OCI-LY7 (cell line): ENCODE data around the gene CPNE4. TPM values are rescaled to one million over a fixed set of nuclear protein-coding genes. Genes with fewer than 3 reads are reported as not detected.

Source experiments
- BruUV-seq: library from RNA; stranded (reverse); fragments of 400-500 nt; replicated peaks from 2 replicates; lab custom pipeline; 2021; lab: Mats Ljungman, UMichigan
- CTCF ChIA-PET: fragments of 300-600 bp; sonication (Branson Sonifier 250); formaldehyde crosslinking; loops from one replicate; lab custom pipeline; 2022; ENCODE audit warnings: antibody characterized with exemption; ENCODE audit not compliant: unreplicated experiment; lab: Charles Lee
- POLR2A ChIA-PET: fragments of 300-600 bp; sonication (Branson Sonifier 250); formaldehyde crosslinking; loops from one replicate; lab custom pipeline; 2022; ENCODE audit warnings: antibody characterized with exemption; lab: Charles Lee
- DNase-seq: peaks from one replicate; pipeline ENCODE4 v3.0.0-alpha.2; 2015; ENCODE audit warnings: low spot score
- H2AFZ ChIP-seq: fragments of 200-600 bp; sonication (generic), shearing (Covaris generic); 2 replicates; pipeline ENCODE4 v1.6.1; 2014; ENCODE audit warnings: mild to moderate bottlenecking, antibody characterized with exemption, low read length, moderate library complexity
- H3K27ac ChIP-seq: fragments of 200-600 bp; sonication (generic); 2 replicates; pipeline ENCODE4 v1.5.1; 2014; ENCODE audit warnings: mixed run types, low read depth, mild to moderate bottlenecking, moderate library complexity, low read length, inconsistent platforms; ENCODE audit not compliant: poor library complexity, severe bottlenecking
- H3K36me3 ChIP-seq: fragments of 200-600 bp; sonication (generic); 2 replicates; pipeline ENCODE4 v1.6.1; 2014; ENCODE audit warnings: mild to moderate bottlenecking, antibody characterized with exemption, low read length, moderate library complexity, mixed read lengths; ENCODE audit not compliant: insufficient read depth
- H3K4me1 ChIP-seq: fragments of 200-600 bp; sonication (generic); 2 replicates; pipeline ENCODE4 v1.5.1; 2014; ENCODE audit warnings: mild to moderate bottlenecking, low read length; ENCODE audit not compliant: insufficient read depth, poor library complexity, severe bottlenecking
- H3K4me2 ChIP-seq: fragments of 200-600 bp; sonication (generic); 2 replicates; pipeline ENCODE4 v1.6.1; 2014; ENCODE audit warnings: mild to moderate bottlenecking, low read length
- H3K4me3 ChIP-seq: fragments of 200-600 bp; sonication (generic); 2 replicates; pipeline ENCODE4 v1.5.1; 2014; ENCODE audit warnings: mild to moderate bottlenecking, low read depth, low read length; ENCODE audit not compliant: poor library complexity, severe bottlenecking
- H3K79me2 ChIP-seq: fragments of 200-600 bp; sonication (generic); 2 replicates; pipeline ENCODE4 v1.6.1; 2016; ENCODE audit warnings: low read depth, mild to moderate bottlenecking, low read length, moderate library complexity, mixed read lengths; ENCODE audit not compliant: insufficient read depth
- H3K9me2 ChIP-seq: fragments of 200-600 bp; sonication (generic); 2 replicates; pipeline ENCODE4 v1.6.1; 2016; ENCODE audit warnings: mild to moderate bottlenecking, low read length, mixed read lengths; ENCODE audit not compliant: insufficient read depth
- H3K9me3 ChIP-seq: fragments of 200-600 bp; sonication (generic); 2 replicates; pipeline ENCODE4 v1.6.1; 2014; ENCODE audit warnings: mild to moderate bottlenecking, mixed run types, low read length, mixed read lengths
- H4K20me1 ChIP-seq: fragments of 200-600 bp; sonication (generic); 2 replicates; pipeline ENCODE4 v1.6.1; 2014; ENCODE audit warnings: mild to moderate bottlenecking, antibody characterized with exemption, low read length, moderate library complexity, mixed read lengths; ENCODE audit not compliant: insufficient read depth
- CTCF ChIP-seq: fragments of 200-600 bp; sonication (generic); conservative IDR thresholded peaks from 2 replicates; pipeline ENCODE4 v1.5.1; 2014; ENCODE audit warnings: mild to moderate bottlenecking, antibody characterized with exemption, low read length, moderate library complexity, mixed read lengths
- EZH2phosphoT487 ChIP-seq: fragments of 200-600 bp; sonication (generic); IDR thresholded peaks from 2 replicates; pipeline ENCODE4 v1.6.1; 2018; ENCODE audit warnings: low read depth, borderline replicate concordance, mild to moderate bottlenecking, mixed run types, antibody characterized with exemption, low read length, moderate library complexity, mixed read lengths
- intact Hi-C: fragments of 100-400 bp; cut with micrococcal nuclease; formaldehyde crosslinking; loops from one replicate; pipeline ENCODE4 v1.10.0; 2022; ENCODE audit not compliant: unreplicated experiment
- total RNA-seq, 2 experiments: library from RNA; depleted of rRNA in 1 of 2; stranded (reverse); fragments of >200 nt in 1 of 2; shearing (Covaris generic) in 1 of 2; gene quantifications; 2 replicates each; pipeline ENCODE4 v1.2.3, GENCODE V29; 2014 to 2022

CPNE4 gene
- total RNA-seq, 2 experiments from 2014 or later: not detected

DNA sequence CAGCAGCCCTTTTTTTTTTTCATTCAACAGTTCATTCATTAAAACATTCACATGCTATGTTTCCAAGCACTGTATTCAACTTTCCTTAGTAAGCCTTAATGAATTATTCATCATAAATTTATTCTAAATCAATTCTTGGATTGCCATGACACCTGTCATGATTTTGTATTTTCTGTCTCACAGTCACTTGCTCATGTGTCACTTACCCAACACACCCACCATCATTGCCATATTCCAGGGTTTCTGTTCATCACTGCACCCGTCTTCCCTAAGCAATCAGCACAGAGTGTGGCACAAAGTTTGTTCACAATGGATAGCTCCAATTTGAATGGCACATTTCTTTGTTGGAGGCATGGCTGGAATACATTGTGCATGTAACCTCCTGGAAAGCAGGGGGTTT, 27.2 kb downstream of the CPNE4 start:
- Histone ChIP-seq H2AFZ (no peak overlapping the region), H4K20me1 (no peaks in the 10 kb centered on the region), H3K9me3 (no peaks in the 10 kb centered on the region), H3K79me2 (no peaks in the 10 kb centered on the region), H3K4me3 (no peak overlapping the region), H3K4me2 (no peak overlapping the region), H3K36me3 (no peaks in the 10 kb centered on the region), H3K27ac (no peak overlapping the region), H3K9me2 (no peaks in the 10 kb centered on the region), H3K4me1 (no peaks in the 10 kb centered on the region)
- no peak for TF ChIP-seq EZH2phosphoT487
- no peak for TF ChIP-seq CTCF
- intact Hi-C loops: no loop called here
- no peak for DNase-seq
- BruUV-seq: no TSS peak
- ChIA-PET CTCF (no interaction called here), POLR2A (interaction anchor here (1.0 kb wide), 1 partner anchor 22 kb away, joined by 3 read pairs; no protein-coding TSS in a partner anchor)

DNA sequence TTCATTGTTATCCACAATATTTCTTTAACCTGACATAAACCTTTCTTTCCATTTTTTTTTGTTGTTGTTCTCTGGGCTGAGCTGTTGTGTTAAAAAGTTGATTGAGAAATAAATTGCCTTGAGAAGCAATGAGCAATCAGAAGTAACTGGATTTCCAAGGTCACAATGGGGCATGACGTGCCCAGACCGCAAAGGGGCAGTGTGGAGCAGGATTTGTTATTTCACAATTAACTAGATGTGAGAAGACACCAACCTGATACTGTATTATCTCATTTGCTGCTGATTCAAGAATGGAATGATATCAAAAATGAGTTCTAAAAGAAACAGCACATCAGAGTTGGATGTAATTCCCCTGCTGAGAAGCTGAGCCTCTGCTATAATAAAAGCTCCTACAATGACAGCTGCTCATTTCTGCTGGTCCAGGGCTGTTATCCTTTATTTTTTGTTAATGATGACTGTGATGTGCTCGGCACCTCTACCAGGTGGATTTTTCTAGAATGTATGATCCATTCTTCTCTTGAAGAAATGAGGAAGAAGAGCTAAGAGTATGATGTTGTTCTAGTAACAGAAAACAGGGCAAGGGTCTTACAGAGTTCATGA, 28.1 kb downstream of the CPNE4 start:
- POLR2A ChIA-PET: interaction anchor here (0.5 to 1.0 kb wide), 2 partner anchors 21 to 321 kb away, joined by 3 read pairs; no protein-coding TSS in a partner anchor

More for the DNA sequence above, 28.1 kb downstream of the CPNE4 start:
- Histone ChIP-seq H4K20me1 (no peaks in the 10 kb centered on the region), H3K9me2 (no peaks in the 10 kb centered on the region), H3K9me3 (no peaks in the 10 kb centered on the region), H2AFZ (no peak overlapping the region), H3K27ac (no peak overlapping the region), H3K4me3 (no peak overlapping the region), H3K79me2 (no peaks in the 10 kb centered on the region), H3K36me3 (no peaks in the 10 kb centered on the region), H3K4me2 (no peak overlapping the region), H3K4me1 (no peaks in the 10 kb centered on the region)
- peak; percentile 37 for DNase-seq
- no TSS peak for BruUV-seq
- CTCF ChIA-PET: no interaction called here
- intact Hi-C loops: no loop called here
- peak; percentile 81 for TF ChIP-seq CTCF
- no peak for TF ChIP-seq EZH2phosphoT487
